HEK293 (cell line): Measurements from ENCODE around the gene C6orf47.

ENCODE experiments used
- SALL2 ChIP-seq: fragments of 450-650 bp; formaldehyde crosslinking; IDR thresholded peaks from 2 replicates; pipeline ENCODE4 v1.5.0; 2017; ENCODE audit warnings: missing biosample characterization, mild to moderate bottlenecking, missing genetic modification characterization, borderline replicate concordance
- TCF7L2 ChIP-seq: IDR thresholded peaks from 2 replicates; pipeline ENCODE4 v1.6.1; 2011; ENCODE audit warnings: low read depth, mild to moderate bottlenecking, inconsistent platforms, low read length, moderate library complexity, borderline replicate concordance
- ZNF510 ChIP-seq: fragments of 450-650 bp; formaldehyde crosslinking; IDR thresholded peaks from 2 replicates; pipeline ENCODE4 v1.5.1; 2018; ENCODE audit warnings: mild to moderate bottlenecking, missing genetic modification characterization, missing biosample characterization; ENCODE audit not compliant: insufficient replicate concordance
- TF ChIP-seq, protein P1 (sequence below): fragments of 450-650 bp; formaldehyde crosslinking; IDR thresholded peaks from 2 replicates; pipeline ENCODE4 v1.5.1; 2016; ENCODE audit warnings: missing biosample characterization, missing genetic modification characterization
- TF ChIP-seq, protein P2 (sequence below): IDR thresholded peaks from 2 replicates; pipeline ENCODE4 v1.6.1; 2011; ENCODE audit warnings: mild to moderate bottlenecking, low read depth, low read length, borderline replicate concordance
- TF ChIP-seq, protein P3 (sequence below): fragments of 450-650 bp; IDR thresholded peaks from 2 replicates; pipeline ENCODE4 v1.5.1; 2018; ENCODE audit warnings: missing biosample characterization, missing genetic modification characterization
- TF ChIP-seq, protein P4 (sequence below): fragments of 450-650 bp; formaldehyde crosslinking; IDR thresholded peaks from 2 replicates; pipeline ENCODE4 v1.5.1; 2017; ENCODE audit warnings: missing biosample characterization, missing genetic modification characterization
- TF ChIP-seq, protein P5 (sequence below): fragments of 450-650 bp; formaldehyde crosslinking; IDR thresholded peaks from 2 replicates; pipeline ENCODE4 v1.5.1; 2016; ENCODE audit warnings: missing biosample characterization, missing genetic modification characterization

DNA sequence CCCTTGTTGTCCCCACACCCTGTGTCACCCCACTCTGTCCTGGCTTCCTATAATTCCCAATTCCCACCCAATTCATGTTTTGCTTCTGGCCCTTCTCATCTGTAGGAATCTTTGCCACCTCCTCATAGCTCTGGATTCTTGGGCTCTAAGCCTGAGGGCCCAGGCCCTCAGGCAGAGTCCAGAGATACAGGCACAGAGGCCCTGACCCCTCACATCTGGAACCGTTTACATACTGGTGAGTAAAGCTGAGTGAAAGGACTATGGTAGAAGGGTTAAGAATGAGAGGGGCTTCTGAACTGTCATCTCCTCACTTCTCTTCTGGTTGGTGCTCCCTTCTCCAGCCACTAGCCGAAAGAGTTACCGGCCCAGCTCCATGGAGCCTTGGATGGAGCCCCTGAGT, 26.4 kb downstream of the C6orf47 start:
- TF ChIP-seq SALL2 (tag by site-specific recombination) (no peak), ZNF510 (tag by site-specific recombination) (no peak), TCF7L2 (no peak)
- TF ChIP-seq, protein P1, sequence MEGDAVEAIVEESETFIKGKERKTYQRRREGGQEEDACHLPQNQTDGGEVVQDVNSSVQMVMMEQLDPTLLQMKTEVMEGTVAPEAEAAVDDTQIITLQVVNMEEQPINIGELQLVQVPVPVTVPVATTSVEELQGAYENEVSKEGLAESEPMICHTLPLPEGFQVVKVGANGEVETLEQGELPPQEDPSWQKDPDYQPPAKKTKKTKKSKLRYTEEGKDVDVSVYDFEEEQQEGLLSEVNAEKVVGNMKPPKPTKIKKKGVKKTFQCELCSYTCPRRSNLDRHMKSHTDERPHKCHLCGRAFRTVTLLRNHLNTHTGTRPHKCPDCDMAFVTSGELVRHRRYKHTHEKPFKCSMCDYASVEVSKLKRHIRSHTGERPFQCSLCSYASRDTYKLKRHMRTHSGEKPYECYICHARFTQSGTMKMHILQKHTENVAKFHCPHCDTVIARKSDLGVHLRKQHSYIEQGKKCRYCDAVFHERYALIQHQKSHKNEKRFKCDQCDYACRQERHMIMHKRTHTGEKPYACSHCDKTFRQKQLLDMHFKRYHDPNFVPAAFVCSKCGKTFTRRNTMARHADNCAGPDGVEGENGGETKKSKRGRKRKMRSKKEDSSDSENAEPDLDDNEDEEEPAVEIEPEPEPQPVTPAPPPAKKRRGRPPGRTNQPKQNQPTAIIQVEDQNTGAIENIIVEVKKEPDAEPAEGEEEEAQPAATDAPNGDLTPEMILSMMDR (tag by site-specific recombination), result no peak
- TF ChIP-seq, protein P2, sequence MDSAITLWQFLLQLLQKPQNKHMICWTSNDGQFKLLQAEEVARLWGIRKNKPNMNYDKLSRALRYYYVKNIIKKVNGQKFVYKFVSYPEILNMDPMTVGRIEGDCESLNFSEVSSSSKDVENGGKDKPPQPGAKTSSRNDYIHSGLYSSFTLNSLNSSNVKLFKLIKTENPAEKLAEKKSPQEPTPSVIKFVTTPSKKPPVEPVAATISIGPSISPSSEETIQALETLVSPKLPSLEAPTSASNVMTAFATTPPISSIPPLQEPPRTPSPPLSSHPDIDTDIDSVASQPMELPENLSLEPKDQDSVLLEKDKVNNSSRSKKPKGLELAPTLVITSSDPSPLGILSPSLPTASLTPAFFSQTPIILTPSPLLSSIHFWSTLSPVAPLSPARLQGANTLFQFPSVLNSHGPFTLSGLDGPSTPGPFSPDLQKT, result no peak
- TF ChIP-seq, protein P3, sequence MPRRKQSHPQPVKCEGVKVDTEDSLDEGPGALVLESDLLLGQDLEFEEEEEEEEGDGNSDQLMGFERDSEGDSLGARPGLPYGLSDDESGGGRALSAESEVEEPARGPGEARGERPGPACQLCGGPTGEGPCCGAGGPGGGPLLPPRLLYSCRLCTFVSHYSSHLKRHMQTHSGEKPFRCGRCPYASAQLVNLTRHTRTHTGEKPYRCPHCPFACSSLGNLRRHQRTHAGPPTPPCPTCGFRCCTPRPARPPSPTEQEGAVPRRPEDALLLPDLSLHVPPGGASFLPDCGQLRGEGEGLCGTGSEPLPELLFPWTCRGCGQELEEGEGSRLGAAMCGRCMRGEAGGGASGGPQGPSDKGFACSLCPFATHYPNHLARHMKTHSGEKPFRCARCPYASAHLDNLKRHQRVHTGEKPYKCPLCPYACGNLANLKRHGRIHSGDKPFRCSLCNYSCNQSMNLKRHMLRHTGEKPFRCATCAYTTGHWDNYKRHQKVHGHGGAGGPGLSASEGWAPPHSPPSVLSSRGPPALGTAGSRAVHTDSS (tag by site-specific recombination), result no peak
- TF ChIP-seq, protein P4, sequence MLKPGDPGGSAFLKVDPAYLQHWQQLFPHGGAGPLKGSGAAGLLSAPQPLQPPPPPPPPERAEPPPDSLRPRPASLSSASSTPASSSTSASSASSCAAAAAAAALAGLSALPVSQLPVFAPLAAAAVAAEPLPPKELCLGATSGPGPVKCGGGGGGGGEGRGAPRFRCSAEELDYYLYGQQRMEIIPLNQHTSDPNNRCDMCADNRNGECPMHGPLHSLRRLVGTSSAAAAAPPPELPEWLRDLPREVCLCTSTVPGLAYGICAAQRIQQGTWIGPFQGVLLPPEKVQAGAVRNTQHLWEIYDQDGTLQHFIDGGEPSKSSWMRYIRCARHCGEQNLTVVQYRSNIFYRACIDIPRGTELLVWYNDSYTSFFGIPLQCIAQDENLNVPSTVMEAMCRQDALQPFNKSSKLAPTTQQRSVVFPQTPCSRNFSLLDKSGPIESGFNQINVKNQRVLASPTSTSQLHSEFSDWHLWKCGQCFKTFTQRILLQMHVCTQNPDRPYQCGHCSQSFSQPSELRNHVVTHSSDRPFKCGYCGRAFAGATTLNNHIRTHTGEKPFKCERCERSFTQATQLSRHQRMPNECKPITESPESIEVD (tag by site-specific recombination), result no peak
- TF ChIP-seq, protein P5, sequence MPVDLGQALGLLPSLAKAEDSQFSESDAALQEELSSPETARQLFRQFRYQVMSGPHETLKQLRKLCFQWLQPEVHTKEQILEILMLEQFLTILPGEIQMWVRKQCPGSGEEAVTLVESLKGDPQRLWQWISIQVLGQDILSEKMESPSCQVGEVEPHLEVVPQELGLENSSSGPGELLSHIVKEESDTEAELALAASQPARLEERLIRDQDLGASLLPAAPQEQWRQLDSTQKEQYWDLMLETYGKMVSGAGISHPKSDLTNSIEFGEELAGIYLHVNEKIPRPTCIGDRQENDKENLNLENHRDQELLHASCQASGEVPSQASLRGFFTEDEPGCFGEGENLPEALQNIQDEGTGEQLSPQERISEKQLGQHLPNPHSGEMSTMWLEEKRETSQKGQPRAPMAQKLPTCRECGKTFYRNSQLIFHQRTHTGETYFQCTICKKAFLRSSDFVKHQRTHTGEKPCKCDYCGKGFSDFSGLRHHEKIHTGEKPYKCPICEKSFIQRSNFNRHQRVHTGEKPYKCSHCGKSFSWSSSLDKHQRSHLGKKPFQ, result no peak
